ENCODE data around the gene MYLIP. TPM values are rescaled to one million over a fixed set of nuclear protein-coding genes. Genes with fewer than 3 reads are reported as not detected.
A peak's percentile ranks its signal among the peaks of the same experiment; 100 is the strongest.

MYLIP gene
- total and polyA plus RNA-seq, 2 of the 13 experiments (the other 11 are each of a cell fraction or from before 2014, with no cell fraction given): 3.4 to 10.8 TPM

DNA sequence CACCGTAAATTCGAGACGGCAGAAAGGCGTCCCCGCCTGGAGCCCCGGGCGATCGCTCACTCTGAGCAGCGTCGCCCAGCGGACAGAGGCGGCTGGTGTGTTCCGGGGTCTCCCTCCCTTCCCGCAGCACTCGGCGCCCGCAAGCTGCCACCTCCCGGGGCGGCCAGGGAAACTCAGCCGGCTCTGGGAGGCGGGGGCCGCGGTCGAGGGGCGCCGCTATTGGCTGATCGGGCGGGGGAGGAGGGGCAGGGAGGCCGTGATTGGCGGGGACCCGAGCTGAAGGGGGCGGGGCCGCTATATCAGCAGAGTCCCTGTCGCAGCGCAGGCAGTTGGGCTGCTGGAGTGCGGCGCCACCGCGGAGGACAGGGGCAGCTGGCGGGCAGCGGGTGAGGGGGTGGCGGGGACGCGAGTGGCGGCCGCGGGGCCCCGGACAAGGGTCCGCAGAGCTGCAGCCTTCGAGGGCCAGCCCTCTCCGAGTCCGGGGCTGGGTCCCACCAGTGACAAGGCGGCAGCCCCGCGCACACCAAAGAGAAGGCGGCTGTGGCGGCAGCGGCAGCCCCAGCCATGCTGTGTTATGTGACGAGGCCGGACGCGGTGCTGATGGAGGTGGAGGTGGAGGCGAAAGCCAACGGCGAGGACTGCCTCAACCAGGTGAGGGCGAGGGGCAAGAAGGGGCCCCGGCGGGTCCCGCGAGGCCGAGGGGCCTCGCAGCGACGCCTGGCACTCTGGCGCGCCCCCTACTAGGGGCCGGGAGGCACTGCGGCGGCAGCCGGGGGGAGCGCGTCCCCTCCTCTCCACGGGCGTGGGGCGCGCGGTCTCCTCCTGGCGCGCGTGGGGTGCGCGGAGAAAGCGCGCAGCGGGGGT lies at the start of gene MYLIP (continued):
- TF ChIP-seq FOXO1 (CRISPR knock-in tag; IDR thresholded peaks at IDR 0.05): peak; percentile 43; the same call in 1 of the 2 replicates
- peak; percentile 86 for TF ChIP-seq RAD21 (CRISPR knock-in tag; IDR thresholded peaks at IDR 0.05)
- 0 out of 2 replicates have a peak, but pooled peaks have one; percentile 21 for TF ChIP-seq NR2C2 (CRISPR knock-in tag; IDR thresholded peaks at IDR 0.05; ENCODE audit: borderline replicate concordance)
- TF ChIP-seq, protein P1, sequence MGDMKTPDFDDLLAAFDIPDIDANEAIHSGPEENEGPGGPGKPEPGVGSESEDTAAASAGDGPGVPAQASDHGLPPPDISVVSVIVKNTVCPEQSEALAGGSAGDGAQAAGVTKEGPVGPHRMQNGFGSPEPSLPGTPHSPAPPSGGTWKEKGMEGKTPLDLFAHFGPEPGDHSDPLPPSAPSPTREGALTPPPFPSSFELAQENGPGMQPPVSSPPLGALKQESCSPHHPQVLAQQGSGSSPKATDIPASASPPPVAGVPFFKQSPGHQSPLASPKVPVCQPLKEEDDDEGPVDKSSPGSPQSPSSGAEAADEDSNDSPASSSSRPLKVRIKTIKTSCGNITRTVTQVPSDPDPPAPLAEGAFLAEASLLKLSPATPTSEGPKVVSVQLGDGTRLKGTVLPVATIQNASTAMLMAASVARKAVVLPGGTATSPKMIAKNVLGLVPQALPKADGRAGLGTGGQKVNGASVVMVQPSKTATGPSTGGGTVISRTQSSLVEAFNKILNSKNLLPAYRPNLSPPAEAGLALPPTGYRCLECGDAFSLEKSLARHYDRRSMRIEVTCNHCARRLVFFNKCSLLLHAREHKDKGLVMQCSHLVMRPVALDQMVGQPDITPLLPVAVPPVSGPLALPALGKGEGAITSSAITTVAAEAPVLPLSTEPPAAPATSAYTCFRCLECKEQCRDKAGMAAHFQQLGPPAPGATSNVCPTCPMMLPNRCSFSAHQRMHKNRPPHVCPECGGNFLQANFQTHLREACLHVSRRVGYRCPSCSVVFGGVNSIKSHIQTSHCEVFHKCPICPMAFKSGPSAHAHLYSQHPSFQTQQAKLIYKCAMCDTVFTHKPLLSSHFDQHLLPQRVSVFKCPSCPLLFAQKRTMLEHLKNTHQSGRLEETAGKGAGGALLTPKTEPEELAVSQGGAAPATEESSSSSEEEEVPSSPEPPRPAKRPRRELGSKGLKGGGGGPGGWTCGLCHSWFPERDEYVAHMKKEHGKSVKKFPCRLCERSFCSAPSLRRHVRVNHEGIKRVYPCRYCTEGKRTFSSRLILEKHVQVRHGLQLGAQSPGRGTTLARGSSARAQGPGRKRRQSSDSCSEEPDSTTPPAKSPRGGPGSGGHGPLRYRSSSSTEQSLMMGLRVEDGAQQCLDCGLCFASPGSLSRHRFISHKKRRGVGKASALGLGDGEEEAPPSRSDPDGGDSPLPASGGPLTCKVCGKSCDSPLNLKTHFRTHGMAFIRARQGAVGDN (CRISPR knock-in tag; IDR thresholded peaks at IDR 0.05): peak; percentile 85
- peak; percentile 79; the same call in 1 of the 2 replicates for TF ChIP-seq ZNF329 (CRISPR knock-in tag; IDR thresholded peaks at IDR 0.05; ENCODE audit: low read depth)
- TF ChIP-seq ZNF660 (CRISPR knock-in tag; IDR thresholded peaks at IDR 0.05; ENCODE audit: borderline replicate concordance, low read depth): no peak
- TF ChIP-seq ZNF264 (CRISPR knock-in tag; IDR thresholded peaks at IDR 0.05): 0 out of 2 replicates have a peak, but pooled peaks have one; percentile 57
- TF ChIP-seq, protein P2, sequence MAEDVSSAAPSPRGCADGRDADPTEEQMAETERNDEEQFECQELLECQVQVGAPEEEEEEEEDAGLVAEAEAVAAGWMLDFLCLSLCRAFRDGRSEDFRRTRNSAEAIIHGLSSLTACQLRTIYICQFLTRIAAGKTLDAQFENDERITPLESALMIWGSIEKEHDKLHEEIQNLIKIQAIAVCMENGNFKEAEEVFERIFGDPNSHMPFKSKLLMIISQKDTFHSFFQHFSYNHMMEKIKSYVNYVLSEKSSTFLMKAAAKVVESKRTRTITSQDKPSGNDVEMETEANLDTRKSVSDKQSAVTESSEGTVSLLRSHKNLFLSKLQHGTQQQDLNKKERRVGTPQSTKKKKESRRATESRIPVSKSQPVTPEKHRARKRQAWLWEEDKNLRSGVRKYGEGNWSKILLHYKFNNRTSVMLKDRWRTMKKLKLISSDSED (CRISPR knock-in tag; IDR thresholded peaks at IDR 0.05): no peak
- TF ChIP-seq, protein P3, sequence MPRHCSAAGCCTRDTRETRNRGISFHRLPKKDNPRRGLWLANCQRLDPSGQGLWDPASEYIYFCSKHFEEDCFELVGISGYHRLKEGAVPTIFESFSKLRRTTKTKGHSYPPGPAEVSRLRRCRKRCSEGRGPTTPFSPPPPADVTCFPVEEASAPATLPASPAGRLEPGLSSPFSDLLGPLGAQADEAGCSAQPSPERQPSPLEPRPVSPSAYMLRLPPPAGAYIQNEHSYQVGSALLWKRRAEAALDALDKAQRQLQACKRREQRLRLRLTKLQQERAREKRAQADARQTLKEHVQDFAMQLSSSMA (CRISPR knock-in tag; IDR thresholded peaks at IDR 0.05): peak; percentile 50; the same call in 1 of the 2 replicates
- TF ChIP-seq KLF9 (CRISPR knock-in tag; IDR thresholded peaks at IDR 0.05; ENCODE audit: low read depth): no peak
- peak; percentile 79 for TF ChIP-seq KAT8 (CRISPR knock-in tag; IDR thresholded peaks at IDR 0.05)
- TF ChIP-seq ZNF496 (CRISPR knock-in tag; IDR thresholded peaks at IDR 0.05; ENCODE audit: insufficient replicate concordance): no peak
- no peak for TF ChIP-seq ZKSCAN5 (CRISPR knock-in tag; IDR thresholded peaks at IDR 0.05)
- TF ChIP-seq, protein P4, sequence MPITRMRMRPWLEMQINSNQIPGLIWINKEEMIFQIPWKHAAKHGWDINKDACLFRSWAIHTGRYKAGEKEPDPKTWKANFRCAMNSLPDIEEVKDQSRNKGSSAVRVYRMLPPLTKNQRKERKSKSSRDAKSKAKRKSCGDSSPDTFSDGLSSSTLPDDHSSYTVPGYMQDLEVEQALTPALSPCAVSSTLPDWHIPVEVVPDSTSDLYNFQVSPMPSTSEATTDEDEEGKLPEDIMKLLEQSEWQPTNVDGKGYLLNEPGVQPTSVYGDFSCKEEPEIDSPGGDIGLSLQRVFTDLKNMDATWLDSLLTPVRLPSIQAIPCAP (CRISPR knock-in tag; IDR thresholded peaks at IDR 0.05; ENCODE audit: low read depth): no peak
- TF ChIP-seq CHCHD3 (CRISPR knock-in tag; IDR thresholded peaks at IDR 0.05): no peak; the same call in 1 of the 2 replicates
- TF ChIP-seq CREB1 (IDR thresholded peaks at IDR 0.05): peak; percentile 46
- TF ChIP-seq CREB1 (CRISPR knock-in tag; IDR thresholded peaks at IDR 0.05): no peak
- peak; percentile 45; the same call in 1 of the 2 replicates for TF ChIP-seq ZNF746 (CRISPR knock-in tag; IDR thresholded peaks at IDR 0.05)
- TF ChIP-seq ZNF17 (CRISPR knock-in tag; IDR thresholded peaks at IDR 0.05): peak; percentile 21; the same call in 1 of the 2 replicates
